Vagina (tissue), 2 donors: ENCODE measurements around the gene PSG4. TPM values are rescaled to one million over a fixed set of nuclear protein-coding genes. Genes with fewer than 3 reads are reported as not detected.
"Not testable (repeated sequence)": the region's sequence is repeated elsewhere in the genome, so short reads cannot be mapped to it uniquely, and the experiment has no call there.

Experiments used
- DNase-seq, 2 donors: peaks; one replicate each; pipeline ENCODE4 v3.0.0-alpha.2; 2017; ENCODE audit errors: extremely low spot score in 2 of 2
- H3K27ac ChIP-seq: fragments of 200-600 bp; sonication (generic); one replicate; pipeline ENCODE4 v1.5.1; 2019
- H3K27me3 ChIP-seq: fragments of 200-600 bp; sonication (generic); one replicate; pipeline ENCODE4 v1.5.1; 2019
- H3K36me3 ChIP-seq, 2 donors: fragments of 200-600 bp; sonication (generic); one replicate each; pipeline ENCODE4 v1.5.1; 2017 to 2019
- H3K4me1 ChIP-seq: fragments of 200-600 bp; sonication (generic); one replicate; pipeline ENCODE4 v1.5.1; 2019
- H3K4me3 ChIP-seq, 2 donors: fragments of 200-600 bp; sonication (generic); 1 replicate in 1 of 2; 2 replicates in 1 of 2; pipeline ENCODE4 v1.5.1; 2016 to 2019
- H3K9me3 ChIP-seq: fragments of 200-600 bp; sonication (generic); one replicate; pipeline ENCODE4 v1.5.1; 2019
- intact Hi-C: fragments of 100-400 bp; cut with DNase I; formaldehyde crosslinking; loops from one replicate; pipeline ENCODE4 v1.15.1; 2023
- total RNA-seq: library from RNA; depleted of rRNA; stranded (reverse); fragments of >200 nt; gene quantifications from one replicate; pipeline ENCODE4 v1.2.3, GENCODE V29; 2016

PSG4 gene
- total RNA-seq, 1 donor from 2014 or later = 8.3 TPM

- H3K9me3 ChIP-seq, DNase-seq, H3K27ac ChIP-seq, H3K27me3 ChIP-seq, intact Hi-C loops, H3K4me3 ChIP-seq, H3K4me1 ChIP-seq, H3K36me3 ChIP-seq: not testable (repeated sequence)
These were observed 6.6 kb downstream of the PSG4 start for GRCh38 chr19:43198686-43199419.

- H3K9me3 ChIP-seq, H3K4me3 ChIP-seq, H3K36me3 ChIP-seq, intact Hi-C loops, H3K27me3 ChIP-seq, H3K27ac ChIP-seq, H3K4me1 ChIP-seq, DNase-seq: not testable (repeated sequence)
These were observed 7.6 kb downstream of the PSG4 start for GRCh38 chr19:43197666-43198397.

- H3K36me3 ChIP-seq, DNase-seq, H3K9me3 ChIP-seq, H3K4me3 ChIP-seq, H3K27me3 ChIP-seq, intact Hi-C loops, H3K27ac ChIP-seq, H3K4me1 ChIP-seq: not testable (repeated sequence)
These were observed 11.0 kb downstream of the PSG4 start for GRCh38 chr19:43194397-43194796.

GRCh38 chr19:43192381-43193155, 12.9 kb downstream of the PSG4 start:
- not testable (repeated sequence) for DNase-seq

GRCh38 chr19:43188092-43188491, 17.3 kb downstream of the PSG4 start:
- H3K9me3 ChIP-seq, H3K4me3 ChIP-seq, H3K4me1 ChIP-seq, H3K27me3 ChIP-seq, intact Hi-C loops, H3K27ac ChIP-seq, H3K36me3 ChIP-seq, DNase-seq: not testable (repeated sequence)

More at GRCh38 chr19:43192381-43193155, 12.9 kb downstream of the PSG4 start:
- H3K4me1 ChIP-seq, H3K36me3 ChIP-seq, intact Hi-C loops, H3K9me3 ChIP-seq, H3K4me3 ChIP-seq, H3K27me3 ChIP-seq, H3K27ac ChIP-seq: not testable (repeated sequence)

GRCh38 chr19:43186311-43186935, 19.0 kb downstream of the PSG4 start, which contains the start of gene PSG5:
PSG5 (minus strand) TSS chr19:43186536; CDS start chr19:43186405, 131 bp downstream.
- H3K27ac ChIP-seq, H3K36me3 ChIP-seq, H3K4me3 ChIP-seq, H3K27me3 ChIP-seq, intact Hi-C loops, H3K4me1 ChIP-seq, DNase-seq, H3K9me3 ChIP-seq: not testable (repeated sequence)

- H3K27me3 ChIP-seq, H3K4me1 ChIP-seq, H3K4me3 ChIP-seq, H3K27ac ChIP-seq, H3K36me3 ChIP-seq, H3K9me3 ChIP-seq, intact Hi-C loops, DNase-seq: not testable (repeated sequence)
These were observed 23.3 kb downstream of the PSG4 start for GRCh38 chr19:43181869-43182771.

- H3K9me3 ChIP-seq, H3K4me1 ChIP-seq, H3K36me3 ChIP-seq, H3K27ac ChIP-seq, DNase-seq, H3K4me3 ChIP-seq, intact Hi-C loops, H3K27me3 ChIP-seq: not testable (repeated sequence)
These were observed 25.8 kb downstream of the PSG4 start for GRCh38 chr19:43179569-43180147.

- DNase-seq, H3K4me3 ChIP-seq, intact Hi-C loops, H3K4me1 ChIP-seq, H3K27me3 ChIP-seq, H3K27ac ChIP-seq, H3K36me3 ChIP-seq, H3K9me3 ChIP-seq: not testable (repeated sequence)
These were observed 26.9 kb downstream of the PSG4 start for GRCh38 chr19:43178577-43178976.

- H3K27ac ChIP-seq, H3K4me1 ChIP-seq, H3K9me3 ChIP-seq, H3K27me3 ChIP-seq, intact Hi-C loops, H3K36me3 ChIP-seq, DNase-seq, H3K4me3 ChIP-seq: not testable (repeated sequence)
These were observed 39.5 kb downstream of the PSG4 start for GRCh38 chr19:43165906-43166305.

- H3K27ac ChIP-seq, H3K4me1 ChIP-seq, H3K4me3 ChIP-seq, H3K9me3 ChIP-seq, DNase-seq, H3K27me3 ChIP-seq, intact Hi-C loops, H3K36me3 ChIP-seq: not testable (repeated sequence)
These were observed 42.3 kb downstream of the PSG4 start for GRCh38 chr19:43163135-43163534.

GRCh38 chr19:43162261-43162660, 43.2 kb downstream of the PSG4 start:
- H3K36me3 ChIP-seq, H3K4me3 ChIP-seq, DNase-seq, H3K9me3 ChIP-seq, H3K4me1 ChIP-seq, intact Hi-C loops, H3K27me3 ChIP-seq, H3K27ac ChIP-seq: not testable (repeated sequence)
